Upper lobe of left lung (tissue), 6 donors: Measurements from ENCODE around the gene RUNX1. TPM values are rescaled to one million over a fixed set of nuclear protein-coding genes. Genes with fewer than 3 reads are reported as not detected.

Experiments
- ATAC-seq, 2 donors: fragments of 200-7000 bp; cut with Tn5 transposase; one replicate each; pipeline ENCODE4 v1.9.1; 2022; ENCODE audit warnings: mild to moderate bottlenecking in 2 of 2, moderate library complexity in 2 of 2; ENCODE audit not compliant: low FRiP score in 2 of 2
- DNase-seq, 2 donors: peaks; one replicate each; pipeline ENCODE4 v3.0.0-alpha.2; 2019 to 2020
- H3K27ac ChIP-seq, 4 donors: fragments of 200-600 bp; sonication (generic); one replicate each; pipeline ENCODE4 v1.5.1; 2016 to 2019
- H3K27me3 ChIP-seq, 4 donors: fragments of 200-600 bp; sonication (generic); one replicate each; pipeline ENCODE4 v1.5.1; 2017 to 2019
- H3K36me3 ChIP-seq, 4 donors: fragments of 200-600 bp; sonication (generic); one replicate each; pipeline ENCODE4 v1.5.1; 2016 to 2019
- H3K4me1 ChIP-seq, 4 donors: fragments of 200-600 bp; sonication (generic); one replicate each; pipeline ENCODE4 v1.5.1; 2018 to 2019
- H3K4me3 ChIP-seq, 4 donors: fragments of 200-600 bp; sonication (generic); one replicate each; pipeline ENCODE4 v1.5.1; 2017 to 2019; ENCODE audit warnings: mild to moderate bottlenecking in 2 of 4, moderate library complexity in 1 of 4
- H3K9me3 ChIP-seq, 4 donors: fragments of 200-600 bp; sonication (generic); one replicate each; pipeline ENCODE4 v1.5.1; 2018 to 2019
- EP300 ChIP-seq, 4 donors: sonication (generic); formaldehyde crosslinking; IDR thresholded peaks; one replicate each; pipeline ENCODE4 v1.5.1; 2017; ENCODE audit warnings: antibody characterized with exemption in 4 of 4, control low read depth in 2 of 4
- POLR2A ChIP-seq, 4 donors: fragments of 450-650 bp; IDR thresholded peaks; one replicate each; pipeline ENCODE4 v1.5.1; 2016 to 2017; ENCODE audit warnings: antibody characterized with exemption in 4 of 4, mild to moderate bottlenecking in 2 of 4
- POLR2AphosphoS5 ChIP-seq, 2 donors: sonication (generic); formaldehyde crosslinking; IDR thresholded peaks; one replicate each; pipeline ENCODE4 v1.5.1; 2017; ENCODE audit warnings: antibody characterized with exemption in 2 of 2
- WGBS, 2 donors: methylation state at CpG; one replicate each; pipeline ENCODE4 v1.1.5; 2017 to 2018; 5-methylcytosine and 5-hydroxymethylcytosine counted together
- total RNA-seq, 6 donors: library from RNA; depleted of rRNA in 4 of 6; stranded (reverse); fragments of >200 nt in 4 of 6; gene quantifications; one replicate each; pipeline versions ENCODE4 v1.1.0 to v1.2.1, GENCODE V29; 2016 to 2021
- TF ChIP-seq, protein P1 (sequence below), 6 experiments: fragments of 450-650 bp in 4 of 6; fragments of 200-600 bp in 2 of 6; sonication (generic) in 2 of 6; IDR thresholded peaks; one replicate each; pipeline ENCODE4 v1.5.1; 2016 to 2019; ENCODE audit warnings: antibody characterized with exemption in 6 of 6
- donor health status: DM: no; HTN: no; CAD: no; lungs with moderate emphysema.
- donor health status: DM: no; HTN: yes; CAD: no; lungs with severe emphysema.

The RUNX1 gene
- total RNA-seq, 6 donors from 2014 or later = 62.2 to 252 (median 98.2) TPM

DNA sequence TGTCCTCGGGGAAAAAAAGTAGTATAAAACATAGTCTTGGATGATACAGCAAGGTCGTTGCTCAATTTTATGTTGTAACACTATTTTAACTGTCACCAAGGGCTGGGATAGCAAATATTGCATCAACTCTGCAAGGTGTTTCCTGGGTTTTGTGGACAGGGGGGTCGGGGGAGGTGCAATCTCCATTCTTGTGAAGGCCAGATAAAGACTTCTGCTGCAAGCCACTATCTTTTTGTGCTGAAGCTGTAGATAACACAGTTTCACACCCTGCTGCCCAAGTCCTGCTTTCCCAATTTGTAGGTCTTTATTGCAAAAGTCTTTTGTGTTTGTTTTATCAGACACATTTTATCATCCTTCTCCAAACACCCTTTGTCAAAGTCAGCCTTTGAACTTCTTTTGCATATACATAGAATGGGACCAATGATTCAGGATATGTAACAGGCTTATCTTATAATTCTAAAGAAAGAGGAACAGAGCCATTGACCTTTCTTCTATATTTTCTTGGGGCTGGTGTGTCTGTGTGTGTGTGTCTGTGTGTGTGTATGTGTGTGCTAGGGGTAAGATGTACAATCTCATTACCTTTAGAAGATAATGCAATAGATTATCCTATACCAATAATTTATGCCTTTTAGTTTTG lies 140.6 kb downstream of the RUNX1 start:
- peaks cover 12 to 33% (median 23%) of the 10 kb centered on the region in 4 donors for H3K4me1 ChIP-seq
- ATAC-seq (peak in 1 of 2 donors; percentile 66), DNase-seq (peak in 1 of 2 donors; percentile 29)
- TF ChIP-seq POLR2A (IDR thresholded peaks at IDR 0.05) (no peak), EP300 (IDR thresholded peaks at IDR 0.05) (no peak), POLR2AphosphoS5 (IDR thresholded peaks at IDR 0.05) (peak in 1 of 2 donors; percentile 0)
- H3K27ac ChIP-seq = peak overlapping the region in 2 of 4 donors; percentile 19 to 38
- no peaks in the 10 kb centered on the region for H3K9me3 ChIP-seq
- H3K36me3 ChIP-seq = no peaks in the 10 kb centered on the region
- WGBS, 2 donors = 6 to 13% methylated on average over 3 of the region's 3 CpGs
- H3K4me3 ChIP-seq = no peak overlapping the region
- no peaks in the 10 kb centered on the region for H3K27me3 ChIP-seq

DNA sequence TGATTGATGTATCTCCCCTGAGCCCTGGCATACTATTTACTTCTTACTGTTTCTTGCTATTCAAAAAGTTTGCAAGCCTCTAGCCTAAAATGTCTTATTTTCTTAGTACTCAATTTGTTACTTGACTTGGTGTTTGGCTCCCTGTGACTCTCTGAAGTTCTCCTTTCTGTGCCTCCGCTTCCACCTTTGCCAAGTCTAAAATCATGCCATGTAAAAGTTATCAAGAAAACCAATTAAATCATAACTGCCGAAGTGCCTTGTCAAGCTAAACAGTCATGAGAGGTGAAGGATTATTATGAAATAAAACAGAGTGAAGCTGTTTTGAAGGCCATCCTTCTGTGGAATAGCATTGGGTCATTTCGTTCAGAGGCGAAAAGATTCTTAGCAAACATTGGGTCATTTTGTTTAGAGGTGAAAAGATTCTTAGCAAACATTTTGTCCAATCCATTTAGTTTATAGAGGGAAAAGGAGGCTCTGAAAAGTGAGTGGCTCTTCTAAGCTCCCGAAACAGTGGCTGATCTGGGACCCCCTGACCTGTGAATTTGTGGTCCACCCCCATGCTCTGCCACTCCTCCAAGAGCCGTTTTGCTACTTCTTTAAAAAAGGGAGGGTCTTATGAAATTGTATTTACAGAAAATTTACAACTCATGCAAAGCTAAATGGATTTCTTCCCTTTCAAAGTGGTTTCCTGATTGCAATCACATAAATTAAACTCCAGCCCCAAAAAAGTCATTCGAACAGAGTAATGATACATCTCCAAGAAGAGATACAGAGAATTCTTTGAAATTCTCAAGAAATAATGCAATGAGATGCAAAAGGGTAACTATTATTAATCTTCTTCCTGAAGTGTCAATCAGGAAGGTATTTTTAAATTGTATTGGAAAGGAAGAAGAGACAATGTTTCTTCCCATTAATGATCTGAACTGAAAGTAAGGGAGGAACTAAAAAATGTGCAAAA lies 141.4 kb downstream of the RUNX1 start:
- no peak for TF ChIP-seq EP300 (IDR thresholded peaks at IDR 0.05)
- TF ChIP-seq, protein P1, sequence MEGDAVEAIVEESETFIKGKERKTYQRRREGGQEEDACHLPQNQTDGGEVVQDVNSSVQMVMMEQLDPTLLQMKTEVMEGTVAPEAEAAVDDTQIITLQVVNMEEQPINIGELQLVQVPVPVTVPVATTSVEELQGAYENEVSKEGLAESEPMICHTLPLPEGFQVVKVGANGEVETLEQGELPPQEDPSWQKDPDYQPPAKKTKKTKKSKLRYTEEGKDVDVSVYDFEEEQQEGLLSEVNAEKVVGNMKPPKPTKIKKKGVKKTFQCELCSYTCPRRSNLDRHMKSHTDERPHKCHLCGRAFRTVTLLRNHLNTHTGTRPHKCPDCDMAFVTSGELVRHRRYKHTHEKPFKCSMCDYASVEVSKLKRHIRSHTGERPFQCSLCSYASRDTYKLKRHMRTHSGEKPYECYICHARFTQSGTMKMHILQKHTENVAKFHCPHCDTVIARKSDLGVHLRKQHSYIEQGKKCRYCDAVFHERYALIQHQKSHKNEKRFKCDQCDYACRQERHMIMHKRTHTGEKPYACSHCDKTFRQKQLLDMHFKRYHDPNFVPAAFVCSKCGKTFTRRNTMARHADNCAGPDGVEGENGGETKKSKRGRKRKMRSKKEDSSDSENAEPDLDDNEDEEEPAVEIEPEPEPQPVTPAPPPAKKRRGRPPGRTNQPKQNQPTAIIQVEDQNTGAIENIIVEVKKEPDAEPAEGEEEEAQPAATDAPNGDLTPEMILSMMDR (IDR thresholded peaks at IDR 0.05) = no peak
- TF ChIP-seq POLR2A (IDR thresholded peaks at IDR 0.05) = no peak
- no peak for TF ChIP-seq POLR2AphosphoS5 (IDR thresholded peaks at IDR 0.05)
- Histone ChIP-seq H3K27me3 (no peaks in the 10 kb centered on the region), H3K27ac (peak overlapping the region in 3 of 4 donors; percentile 19 to 38 (median 34)), H3K4me3 (no peak overlapping the region), H3K4me1 (peaks cover 11 to 33% (median 23%) of the 10 kb centered on the region in 4 donors), H3K9me3 (no peaks in the 10 kb centered on the region), H3K36me3 (no peaks in the 10 kb centered on the region)
- no peak for ATAC-seq
- WGBS, 2 donors = 50 to 53% methylated on average over 7 of the region's 7 CpGs
- DNase-seq = no peak

DNA sequence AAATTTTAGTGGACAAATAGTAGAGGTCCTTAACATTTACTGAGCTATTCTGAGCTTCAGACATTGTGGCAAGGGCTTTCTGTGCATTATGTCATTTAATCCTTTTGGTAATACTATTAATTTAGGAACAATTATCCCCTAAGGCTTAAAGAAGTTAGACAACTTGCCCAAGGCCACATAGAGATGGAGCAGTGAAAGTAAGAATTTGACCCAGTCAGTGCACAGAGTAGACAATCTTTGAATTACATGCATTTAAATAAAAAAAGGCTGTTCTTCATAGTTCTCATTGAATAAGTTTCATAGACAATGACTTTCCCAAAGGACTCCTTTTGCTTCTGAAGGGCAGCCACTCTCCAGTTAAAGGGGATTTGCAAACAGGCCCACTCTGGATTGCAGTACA lies 142.7 kb downstream of the RUNX1 start:
- H3K9me3 ChIP-seq = no peaks in the 10 kb centered on the region
- H3K36me3 ChIP-seq = no peaks in the 10 kb centered on the region
- H3K27ac ChIP-seq = no peak overlapping the region
- ATAC-seq = no peak
- H3K4me3 ChIP-seq = no peak overlapping the region
- H3K27me3 ChIP-seq = no peaks in the 10 kb centered on the region
- no peak for TF ChIP-seq POLR2AphosphoS5 (IDR thresholded peaks at IDR 0.05)
- no peak for TF ChIP-seq POLR2A (IDR thresholded peaks at IDR 0.05)
- TF ChIP-seq, protein P1 (IDR thresholded peaks at IDR 0.05) = no peak
- no peak for TF ChIP-seq EP300 (IDR thresholded peaks at IDR 0.05)
- peaks cover 11 to 30% (median 23%) of the 10 kb centered on the region in 4 donors for H3K4me1 ChIP-seq
- DNase-seq = no peak

DNA sequence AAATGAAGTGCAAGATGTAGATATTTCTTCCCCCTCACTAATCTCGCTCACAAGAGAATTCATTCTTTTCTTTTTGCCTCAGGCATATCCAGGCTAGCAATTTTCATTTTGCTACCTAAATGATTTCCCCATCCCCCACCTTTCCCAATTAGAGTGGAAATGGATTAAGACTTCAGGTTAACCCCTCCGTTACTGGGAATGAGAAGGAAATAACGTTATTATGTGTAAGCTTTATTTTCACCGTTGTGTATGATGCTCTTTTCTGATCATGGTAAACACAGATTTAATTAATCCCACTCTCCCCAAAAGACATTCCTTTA lies 143.9 kb downstream of the RUNX1 start:
- ATAC-seq = no peak
- H3K4me1 ChIP-seq = peaks cover 0 to 26% (median 17%) of the 10 kb centered on the region in 4 donors
- no peak overlapping the region for H3K4me3 ChIP-seq
- TF ChIP-seq POLR2AphosphoS5 (IDR thresholded peaks at IDR 0.05) = no peak
- TF ChIP-seq EP300 (IDR thresholded peaks at IDR 0.05) = no peak
- TF ChIP-seq, protein P1 (IDR thresholded peaks at IDR 0.05) = no peak
- no peak for TF ChIP-seq POLR2A (IDR thresholded peaks at IDR 0.05)
- no peaks in the 10 kb centered on the region for H3K36me3 ChIP-seq
- no peak overlapping the region for H3K27ac ChIP-seq
- no peaks in the 10 kb centered on the region for H3K9me3 ChIP-seq
- whole genome bisulfite sequencing, 2 donors = 73 to 80% methylated on average over 4 of the region's 4 CpGs
- no peak for DNase-seq
- H3K27me3 ChIP-seq = no peaks in the 10 kb centered on the region

DNA sequence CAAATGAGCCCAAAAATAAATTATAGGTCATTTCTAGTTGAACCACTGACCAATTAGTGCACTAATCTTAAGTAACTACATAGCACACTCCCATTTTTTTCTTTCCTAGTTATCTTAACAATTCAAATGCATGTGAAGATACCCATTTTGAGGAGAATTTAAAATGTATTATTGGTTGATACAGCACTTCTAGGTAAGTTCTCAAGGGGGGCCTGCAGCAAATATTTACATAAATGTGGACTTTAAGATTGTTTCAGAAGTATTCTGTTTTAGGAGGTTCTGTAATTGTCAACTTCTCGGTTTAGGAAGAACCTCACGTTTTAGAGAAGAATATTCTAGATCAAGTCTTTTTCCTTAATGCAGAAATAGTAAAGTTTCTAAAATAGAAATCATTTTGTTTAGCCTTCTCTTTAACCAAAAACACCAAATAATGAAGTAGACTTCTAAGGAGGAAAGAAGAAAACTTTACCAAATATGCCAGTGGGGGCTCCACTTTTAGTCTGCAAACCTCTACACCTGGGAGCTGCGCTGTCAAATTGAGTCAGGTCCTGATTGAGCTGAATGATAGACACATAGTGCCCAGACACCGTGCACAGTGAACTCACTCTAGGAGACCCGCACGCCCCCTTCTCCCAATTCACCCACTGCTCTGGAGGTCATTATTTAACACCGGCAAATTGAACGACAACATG lies 144.4 kb downstream of the RUNX1 start:
- Histone ChIP-seq H3K36me3 (no peaks in the 10 kb centered on the region), H3K27me3 (no peaks in the 10 kb centered on the region), H3K27ac (no peak overlapping the region), H3K9me3 (no peaks in the 10 kb centered on the region), H3K4me1 (peaks cover 0 to 26% (median 14%) of the 10 kb centered on the region in 4 donors), H3K4me3 (no peak overlapping the region)
- DNase-seq (no peak), ATAC-seq (no peak)
- TF ChIP-seq POLR2A (IDR thresholded peaks at IDR 0.05) = no peak
- no peak for TF ChIP-seq POLR2AphosphoS5 (IDR thresholded peaks at IDR 0.05)
- TF ChIP-seq, protein P1 (IDR thresholded peaks at IDR 0.05) = no peak
- no peak for TF ChIP-seq EP300 (IDR thresholded peaks at IDR 0.05)
- WGBS, 2 donors = 81 to 85% methylated on average over 8 of the region's 8 CpGs
